ENCODE results near the gene PDCD1.
"Not testable (repeated sequence)": the region's sequence is repeated elsewhere in the genome, so short reads cannot be mapped to it uniquely, and the experiment has no call there.

Gene PDCD1

GRCh38 chr2:241821460-241822263 lies 37.0 kb downstream of the PDCD1 start:
- no peak for DNase-seq (ENCODE audit: extremely low read depth, low read depth)
- TF ChIP-seq, protein P1, sequence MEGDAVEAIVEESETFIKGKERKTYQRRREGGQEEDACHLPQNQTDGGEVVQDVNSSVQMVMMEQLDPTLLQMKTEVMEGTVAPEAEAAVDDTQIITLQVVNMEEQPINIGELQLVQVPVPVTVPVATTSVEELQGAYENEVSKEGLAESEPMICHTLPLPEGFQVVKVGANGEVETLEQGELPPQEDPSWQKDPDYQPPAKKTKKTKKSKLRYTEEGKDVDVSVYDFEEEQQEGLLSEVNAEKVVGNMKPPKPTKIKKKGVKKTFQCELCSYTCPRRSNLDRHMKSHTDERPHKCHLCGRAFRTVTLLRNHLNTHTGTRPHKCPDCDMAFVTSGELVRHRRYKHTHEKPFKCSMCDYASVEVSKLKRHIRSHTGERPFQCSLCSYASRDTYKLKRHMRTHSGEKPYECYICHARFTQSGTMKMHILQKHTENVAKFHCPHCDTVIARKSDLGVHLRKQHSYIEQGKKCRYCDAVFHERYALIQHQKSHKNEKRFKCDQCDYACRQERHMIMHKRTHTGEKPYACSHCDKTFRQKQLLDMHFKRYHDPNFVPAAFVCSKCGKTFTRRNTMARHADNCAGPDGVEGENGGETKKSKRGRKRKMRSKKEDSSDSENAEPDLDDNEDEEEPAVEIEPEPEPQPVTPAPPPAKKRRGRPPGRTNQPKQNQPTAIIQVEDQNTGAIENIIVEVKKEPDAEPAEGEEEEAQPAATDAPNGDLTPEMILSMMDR (IDR thresholded peaks at IDR 0.05; ENCODE audit: low read depth, low read length): no peak

- TF ChIP-seq, protein P1 (IDR thresholded peaks at IDR 0.05; ENCODE audit: low read depth, low read length): no peak
- no peak for DNase-seq (ENCODE audit: extremely low read depth, low read depth)
Measured at GRCh38 chr2:241820625-241821384, 37.9 kb downstream of the PDCD1 start.

DNA sequence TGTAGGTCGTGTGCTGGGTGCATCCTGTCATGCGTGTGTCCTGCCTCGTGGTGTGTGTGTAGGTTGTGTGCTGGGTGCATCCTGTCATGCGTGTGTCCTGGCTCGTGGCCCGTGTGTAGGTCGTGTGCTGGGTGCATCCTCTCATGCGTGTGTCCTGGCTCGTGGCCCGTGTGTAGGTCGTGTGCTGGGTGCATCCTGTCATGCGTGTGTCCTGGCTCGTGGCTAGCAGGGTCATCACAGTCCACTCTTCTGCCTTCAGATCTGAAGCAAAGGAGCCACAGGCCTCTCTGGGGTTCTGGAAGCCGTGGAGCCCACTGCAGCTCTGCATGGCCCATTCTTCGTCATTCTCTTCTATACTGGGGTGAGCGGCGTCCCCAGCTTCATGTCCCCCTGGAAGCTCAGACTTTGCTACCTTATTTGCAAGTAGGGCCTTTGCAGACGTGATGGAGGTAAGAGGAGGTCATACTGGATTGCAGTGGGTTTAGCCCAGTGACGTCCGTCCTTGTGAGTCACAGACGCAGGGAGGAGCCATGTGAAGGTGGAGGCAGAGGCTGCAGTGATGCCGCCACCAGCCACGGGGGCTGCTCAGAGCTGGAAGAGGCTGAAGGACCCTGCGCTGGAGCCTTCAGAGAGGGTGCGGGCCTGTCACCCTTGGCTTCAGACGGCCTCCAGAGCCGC lies 38.6 kb downstream of the PDCD1 start:
- DNase-seq (ENCODE audit: extremely low read depth, low read depth): not testable (repeated sequence)

GRCh38 chr2:241818943-241819270 lies 39.8 kb downstream of the PDCD1 start:
- no peak for DNase-seq (ENCODE audit: extremely low read depth, low read depth)
- TF ChIP-seq, protein P1 (IDR thresholded peaks at IDR 0.05; ENCODE audit: low read depth, low read length): no peak

GRCh38 chr2:241818229-241818942 lies 40.3 kb downstream of the PDCD1 start:
- TF ChIP-seq, protein P1 (IDR thresholded peaks at IDR 0.05; ENCODE audit: low read depth, low read length): no peak
- no peak for DNase-seq (ENCODE audit: extremely low read depth, low read depth)

DNA sequence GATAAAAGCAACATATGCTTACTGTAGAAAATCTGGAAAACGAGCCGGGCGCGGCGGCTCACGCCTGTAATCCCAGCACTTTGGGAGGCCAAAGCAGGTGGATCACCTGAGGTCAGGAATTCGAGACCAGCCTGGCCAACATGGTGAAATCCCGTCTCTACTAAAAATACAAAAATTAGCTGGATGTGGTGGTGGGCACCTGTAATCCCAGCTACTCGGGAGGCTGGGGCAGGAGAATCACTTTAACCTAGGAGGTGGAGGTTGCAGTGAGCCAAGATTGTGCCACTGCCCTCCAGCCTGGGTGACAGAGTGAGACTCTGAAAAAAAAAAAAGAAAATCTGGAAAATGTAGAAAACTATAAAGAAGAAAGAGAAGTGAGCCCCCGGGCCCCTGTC lies 40.9 kb downstream of the PDCD1 start:
- DNase-seq (ENCODE audit: extremely low read depth, low read depth): not testable (repeated sequence)

- DNase-seq (ENCODE audit: extremely low read depth, low read depth): no peak
- TF ChIP-seq, protein P1 (IDR thresholded peaks at IDR 0.05; ENCODE audit: low read depth, low read length): no peak
Measured at GRCh38 chr2:241817126-241817820, 41.4 kb downstream of the PDCD1 start.

Measured in AG09319 (cell line).